HG03280 (cell line): ENCODE results near the gene TMEM82.
"Not testable (repeated sequence)": the region's sequence is repeated elsewhere in the genome, so short reads cannot be mapped to it uniquely, and the experiment has no call there.

Source experiments
- ATAC-seq: cut with Tn5 transposase; IDR thresholded peaks from one replicate; pipeline ENCODE4 v1.9.1; 2021; ENCODE audit warnings: mild to moderate bottlenecking, moderate library complexity; ENCODE audit not compliant: unreplicated experiment

The TMEM82 gene

DNA sequence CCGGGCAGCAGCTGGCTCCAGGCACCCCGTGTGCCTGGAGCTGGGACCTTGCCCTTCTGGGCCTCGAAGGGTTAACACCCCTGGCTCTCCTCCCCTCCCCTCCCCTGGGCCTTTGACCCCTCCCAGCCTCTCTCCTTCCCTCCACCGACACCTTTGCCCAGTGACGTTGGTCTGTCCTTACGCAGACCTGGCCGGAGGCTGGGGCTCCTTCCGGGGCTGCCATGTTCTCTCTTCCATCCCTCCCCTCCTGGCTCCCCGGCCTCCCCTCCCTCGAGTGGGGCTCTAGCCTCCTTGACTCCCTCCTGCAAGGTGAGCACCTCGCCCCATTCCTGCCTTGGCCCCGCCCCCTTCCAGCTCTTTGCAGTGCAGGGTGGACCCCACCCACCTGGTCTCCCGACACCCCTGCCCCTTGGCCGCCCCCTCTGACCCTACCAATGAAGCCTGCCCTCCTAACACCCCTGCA is at the start of gene TMEM82:
Gene TMEM82 (plus strand): TSS at position 161 of the 463 bp plus-strand sequence. CDS start 61 bp downstream, at position 222.
- ATAC-seq: no peak

DNA sequence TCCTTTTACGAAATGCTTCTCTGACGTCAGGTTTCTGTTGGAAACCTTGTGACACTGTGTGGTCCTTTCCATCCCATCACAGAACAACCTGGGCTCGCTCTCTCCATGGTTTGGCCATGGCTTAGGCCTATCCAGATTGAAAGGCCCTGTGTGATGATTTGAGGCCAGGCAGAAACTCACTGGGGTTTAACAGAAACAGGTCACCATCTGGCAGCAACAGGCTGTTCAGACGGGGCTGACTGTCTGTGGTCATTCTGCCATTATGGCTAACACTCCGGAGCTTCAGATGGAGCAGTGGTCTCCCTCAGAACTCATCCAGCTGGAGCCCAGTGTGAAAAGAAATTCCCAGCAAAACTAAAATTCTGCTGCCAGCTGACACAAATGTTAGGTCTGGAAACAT is 48.9 kb upstream of the TMEM82 start:
- ATAC-seq: no peak

DNA sequence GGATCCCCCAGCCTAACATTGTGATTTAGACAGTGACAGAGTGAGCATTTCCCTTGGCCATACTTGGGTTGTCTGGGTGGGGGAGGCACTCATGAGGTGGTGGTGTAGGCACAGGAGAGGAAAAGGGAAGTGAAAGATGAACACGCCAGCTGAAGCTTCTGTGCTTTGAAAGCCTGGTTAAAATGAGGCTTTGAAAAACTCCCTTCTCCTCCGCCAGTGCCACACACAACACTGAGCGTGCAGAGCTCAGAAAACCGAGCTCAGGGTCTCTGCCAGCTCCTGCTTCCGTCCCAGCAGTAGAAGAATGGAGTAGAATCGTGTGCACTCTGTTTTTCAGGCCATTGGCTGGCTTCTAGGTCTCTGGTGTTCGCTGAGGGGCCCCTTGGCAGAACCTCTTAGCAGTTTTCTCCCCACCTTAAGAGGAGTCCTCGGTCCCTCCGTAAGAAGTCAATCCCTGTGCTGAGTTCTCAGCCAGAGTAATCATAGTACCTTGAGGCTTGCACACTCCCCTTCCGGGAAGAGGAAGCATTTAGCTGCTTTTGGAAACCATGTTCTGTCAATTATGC is 45.3 kb upstream of the TMEM82 start:
- ATAC-seq: peak; percentile 94

DNA sequence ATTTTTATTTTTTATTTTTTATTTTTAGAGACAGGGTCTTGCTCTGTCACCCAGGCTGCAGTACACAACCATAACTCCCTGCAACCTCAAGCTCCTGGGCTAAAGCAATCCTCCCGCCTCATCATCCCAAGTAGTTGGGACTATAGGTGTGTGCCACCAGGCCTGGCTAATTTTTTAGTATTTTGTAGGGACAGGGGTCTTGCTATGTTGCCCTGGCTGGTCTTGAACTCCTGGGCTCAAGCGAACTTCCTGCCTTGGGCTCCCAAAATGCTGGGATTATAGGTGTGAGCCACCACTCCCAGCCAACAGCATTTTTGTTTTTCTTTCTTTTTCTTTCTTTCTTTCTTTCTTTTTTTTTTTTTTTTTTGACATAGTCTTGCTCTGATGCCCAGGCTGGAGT is 44.1 kb upstream of the TMEM82 start:
- ATAC-seq: no peak

DNA sequence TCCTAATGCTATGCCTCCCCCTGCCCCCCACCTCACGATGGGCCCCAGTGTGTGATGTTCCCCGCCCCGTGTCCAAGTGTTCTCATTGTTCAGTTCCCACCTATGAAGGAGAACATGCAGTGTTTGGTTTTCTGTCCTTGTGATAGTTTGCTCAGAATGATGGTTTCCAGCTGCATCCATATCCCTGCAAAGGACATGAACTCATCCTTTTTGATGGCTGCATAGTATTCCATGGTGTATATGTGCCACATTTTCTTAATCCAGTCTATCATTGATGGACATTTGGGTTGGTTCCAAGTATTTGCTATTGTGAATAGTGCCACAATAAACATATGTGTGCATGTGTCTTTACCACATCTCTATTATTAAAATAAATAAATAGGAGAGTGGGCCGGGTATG is 43.0 kb upstream of the TMEM82 start:
- ATAC-seq: not testable (repeated sequence)

DNA sequence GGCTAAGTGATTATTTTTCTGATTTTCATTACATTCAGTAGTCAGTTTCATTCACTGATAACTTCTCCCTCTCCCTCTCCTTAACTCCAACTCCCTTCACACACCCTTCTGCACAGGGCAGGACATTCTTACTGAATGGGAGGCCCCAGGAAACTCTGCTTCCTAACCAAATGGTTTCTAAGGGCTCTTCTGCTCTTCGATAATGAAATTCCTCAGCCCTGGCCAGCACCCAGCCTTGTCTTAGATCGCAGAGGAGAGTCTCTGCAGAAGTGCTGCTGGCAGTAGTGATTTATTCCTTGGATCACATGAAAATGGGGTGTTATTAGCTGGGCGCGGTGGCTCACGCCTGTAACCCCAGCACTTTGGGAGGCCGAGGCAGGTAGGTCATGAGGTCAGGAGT is 41.8 kb upstream of the TMEM82 start:
- no peak for ATAC-seq

DNA sequence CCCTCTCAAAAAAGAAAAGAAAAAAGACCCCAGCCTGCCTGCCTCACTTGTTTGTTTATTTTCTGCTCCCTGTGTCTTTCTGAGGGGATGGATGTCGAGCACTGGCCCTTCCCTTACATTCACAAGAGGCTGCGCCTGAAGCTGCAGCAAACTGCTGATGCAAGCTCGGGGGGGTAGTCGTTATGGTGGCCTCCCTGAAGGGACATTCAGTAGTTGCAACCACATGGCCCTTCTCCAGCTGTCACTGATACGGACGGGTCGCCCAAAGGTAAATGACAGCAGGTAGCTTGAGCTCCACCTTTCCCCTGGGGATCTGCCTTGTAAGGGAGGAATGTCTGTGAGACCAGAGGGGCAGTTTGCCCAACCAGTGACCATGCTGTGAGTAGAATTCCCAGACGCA is 40.5 kb upstream of the TMEM82 start:
- no peak for ATAC-seq

DNA sequence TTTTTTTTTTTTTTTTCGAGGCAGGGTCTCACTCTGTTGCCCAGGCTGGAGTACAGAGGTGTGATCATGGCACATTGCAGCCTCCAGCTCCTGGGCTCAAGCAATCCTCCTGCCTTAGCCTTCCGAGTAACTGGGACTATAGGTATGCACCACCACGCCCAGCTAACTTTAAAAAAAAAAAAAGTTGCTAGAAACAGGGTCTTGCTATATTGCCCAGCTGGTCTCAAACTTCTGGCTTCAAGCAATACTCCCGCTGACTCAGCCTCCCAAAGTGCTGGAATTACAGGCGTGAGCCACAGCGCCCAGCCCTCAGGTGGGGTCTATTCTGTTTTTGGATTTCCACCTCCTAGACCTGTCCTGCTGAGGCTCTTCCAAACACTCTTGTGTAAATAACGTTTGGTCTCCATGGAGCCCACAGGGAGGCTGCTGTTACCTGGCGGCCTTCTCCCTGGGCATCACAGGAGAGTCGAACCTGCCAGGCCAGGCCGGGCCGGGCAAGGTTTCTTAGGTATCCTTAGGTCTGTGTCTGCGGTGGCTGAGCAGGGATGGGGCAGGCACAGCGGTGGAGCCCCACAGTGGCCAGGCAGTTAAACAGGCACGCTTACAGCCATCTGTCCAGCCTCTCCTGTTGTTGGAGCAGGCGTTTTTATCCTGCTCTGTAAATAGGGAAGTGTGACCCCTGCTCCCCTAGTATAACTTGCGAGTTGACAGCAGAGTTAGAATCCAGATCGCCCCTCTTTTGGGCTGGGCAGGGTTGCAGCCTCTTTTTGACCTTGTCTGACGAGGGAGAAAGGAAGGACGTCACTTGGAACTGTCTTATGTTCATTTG is 39.4 kb upstream of the TMEM82 start:
- ATAC-seq: no peak

DNA sequence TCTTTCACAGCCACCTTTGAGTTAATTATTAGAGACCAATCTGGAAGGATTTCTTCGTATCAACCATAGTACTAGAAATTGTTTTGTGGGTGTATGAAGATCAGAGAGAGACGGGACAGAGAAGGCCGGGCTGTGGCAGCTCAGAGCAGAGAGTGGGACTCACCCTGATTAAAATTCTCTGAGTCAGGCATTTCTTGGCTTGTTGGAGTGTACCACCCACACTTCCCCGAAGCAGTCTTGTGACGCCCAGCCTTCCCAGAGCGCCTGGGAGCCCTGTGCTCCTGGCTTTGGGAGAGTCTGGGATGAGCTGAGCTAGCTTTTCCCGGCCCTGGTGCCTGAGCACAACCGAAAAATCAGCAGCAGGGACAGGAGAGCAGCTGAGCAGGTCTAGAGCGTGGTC is 38.7 kb upstream of the TMEM82 start:
- no peak for ATAC-seq

DNA sequence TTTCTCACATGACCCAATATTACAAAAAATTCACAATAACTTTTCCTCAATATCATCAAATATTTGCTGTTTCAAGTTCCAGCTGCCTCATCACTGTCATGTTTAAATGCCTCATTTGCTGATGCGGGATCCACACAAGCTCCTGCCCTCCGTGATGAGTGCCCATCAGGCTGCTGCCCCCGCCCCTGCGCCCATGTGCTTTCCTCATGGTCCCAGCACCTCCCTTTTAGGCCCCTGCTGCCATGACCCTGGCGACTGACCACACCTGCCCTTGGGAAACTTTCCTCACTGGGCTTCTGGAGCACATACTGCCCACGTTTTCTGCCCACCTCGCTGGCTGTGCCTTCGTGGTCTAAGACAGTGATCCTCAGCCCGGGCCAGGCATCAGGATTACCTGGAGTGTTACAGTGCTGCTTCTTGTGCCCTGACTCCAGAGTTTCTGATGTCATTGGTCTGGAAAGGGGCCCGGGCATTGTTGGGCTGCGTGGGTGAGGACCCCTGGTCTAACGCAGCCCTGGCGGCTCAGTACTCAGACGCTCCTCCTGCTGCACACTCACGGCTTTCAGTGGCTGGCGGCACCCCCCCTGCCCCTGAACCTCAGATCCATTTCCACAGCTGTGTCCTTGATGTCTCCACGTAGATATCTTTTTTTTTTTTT is 37.6 kb upstream of the TMEM82 start:
- no peak for ATAC-seq

DNA sequence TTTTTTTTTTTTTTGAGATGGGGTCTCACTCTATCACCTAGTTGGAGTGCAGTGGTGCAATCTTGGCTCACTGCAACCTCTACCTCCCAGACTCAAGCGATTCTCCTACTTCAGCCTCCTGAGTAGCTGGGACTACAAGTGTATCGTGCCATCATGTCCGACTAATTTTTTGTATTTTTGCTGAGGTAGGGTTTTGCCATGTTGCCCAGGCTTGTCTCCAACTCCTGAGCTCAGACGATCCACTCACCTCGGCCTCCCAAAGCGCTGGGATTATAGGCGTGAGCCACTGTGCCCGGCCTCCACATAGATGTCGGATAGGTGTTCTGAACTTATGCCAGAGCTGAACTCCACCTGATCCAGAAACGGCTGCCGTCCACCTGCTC is 37.1 kb upstream of the TMEM82 start:
- ATAC-seq: no peak

DNA sequence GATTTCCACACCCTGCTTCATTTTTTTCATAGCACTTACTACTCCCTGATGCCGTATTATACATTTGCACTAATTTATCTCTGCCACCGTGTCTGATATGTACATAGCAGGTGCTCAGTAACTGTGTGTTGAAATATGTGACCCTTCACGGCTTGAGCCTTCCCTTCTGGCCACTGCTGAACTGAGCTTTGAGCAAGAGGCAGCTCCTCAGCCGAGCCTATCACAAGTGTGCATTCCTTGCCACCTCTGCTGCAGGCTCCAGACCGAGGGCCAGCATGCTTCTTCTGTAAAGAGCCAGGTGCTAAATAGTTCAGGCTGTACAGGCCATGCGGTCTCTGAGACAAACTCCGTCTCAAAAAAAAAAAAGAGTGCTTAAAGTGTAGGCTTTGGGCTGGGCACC is 35.5 kb upstream of the TMEM82 start:
- no peak for ATAC-seq

DNA sequence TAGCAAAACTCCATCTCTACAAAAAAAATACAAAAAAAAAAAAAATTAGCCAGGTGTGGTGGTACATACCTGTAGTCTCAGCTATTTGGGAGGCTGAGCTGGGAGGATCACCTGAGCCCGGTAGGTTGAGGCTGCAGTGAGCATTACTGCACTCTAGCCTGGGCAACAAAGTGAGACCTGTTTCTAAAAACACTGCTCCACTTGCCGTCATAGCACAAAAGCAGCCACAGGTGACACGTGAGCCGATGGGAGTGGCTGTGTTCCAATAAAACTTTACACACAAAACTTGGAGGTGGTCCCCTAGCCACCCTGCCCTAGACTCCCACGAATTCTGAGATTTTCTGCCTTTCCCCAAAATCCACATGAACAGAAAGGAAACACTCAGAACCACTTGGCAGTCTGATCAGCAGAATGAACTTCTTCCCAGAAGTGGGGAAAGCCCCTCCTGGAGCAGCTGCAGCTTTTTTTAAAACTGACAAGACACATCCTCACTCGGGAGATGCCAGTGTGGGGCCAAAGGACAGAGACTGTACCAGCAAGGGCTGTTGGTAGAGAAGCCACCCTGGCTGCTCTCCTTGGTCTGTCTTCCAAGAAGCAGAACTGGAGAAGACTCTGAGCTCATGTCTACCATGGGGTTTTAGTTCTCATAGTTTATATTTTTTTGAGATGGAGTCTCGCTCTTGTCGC is 34.9 kb upstream of the TMEM82 start:
- no peak for ATAC-seq

DNA sequence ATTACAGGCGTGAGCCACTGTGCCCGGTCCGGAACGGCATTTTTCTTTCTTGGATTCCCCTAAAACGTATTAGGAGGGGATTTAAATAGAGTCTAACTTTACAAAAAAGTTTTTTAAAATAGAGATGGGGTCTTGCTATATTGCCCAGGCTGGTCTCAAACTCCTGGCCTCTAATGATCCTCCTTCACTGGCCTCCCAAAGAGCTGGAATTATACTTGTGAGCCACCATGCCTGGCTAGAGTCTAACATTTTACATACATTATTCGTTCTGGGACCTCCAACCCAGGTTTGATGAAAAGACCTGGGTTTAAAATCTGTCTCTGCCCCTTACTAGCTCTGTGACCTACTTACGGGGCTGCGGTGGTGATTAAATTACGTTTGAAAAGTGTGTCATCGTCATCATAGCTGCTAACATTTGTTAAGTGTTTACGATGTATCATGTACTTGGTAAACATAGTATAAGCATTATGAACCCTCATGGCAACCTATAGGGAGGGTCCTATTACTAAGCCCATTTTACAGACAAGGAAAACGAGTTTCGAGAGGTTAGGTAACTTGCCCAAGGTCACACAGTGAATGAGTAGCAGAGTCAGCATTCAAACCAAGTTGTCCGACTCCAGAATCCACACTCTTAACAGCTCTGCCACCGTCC is 33.7 kb upstream of the TMEM82 start:
- ATAC-seq: no peak

DNA sequence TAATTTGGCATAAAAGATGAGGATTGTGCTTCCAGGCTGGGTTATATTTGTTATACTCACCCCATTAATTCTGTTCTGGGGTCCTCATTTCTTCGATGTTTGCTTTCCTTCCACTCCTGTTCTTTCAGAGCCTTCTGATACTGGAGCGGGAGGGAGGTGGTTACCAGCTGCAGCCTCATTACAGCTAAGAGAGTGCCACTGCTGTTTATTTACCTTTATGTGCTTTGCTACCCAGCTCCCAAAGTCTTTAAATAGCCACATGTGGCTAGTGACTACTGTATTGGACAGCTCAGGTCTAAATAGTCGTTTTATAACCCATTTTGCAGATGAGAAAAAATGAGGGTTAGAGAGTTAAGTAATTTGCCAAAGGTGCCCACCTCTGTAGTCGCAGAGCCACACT is 33.1 kb upstream of the TMEM82 start:
- ATAC-seq: no peak

DNA sequence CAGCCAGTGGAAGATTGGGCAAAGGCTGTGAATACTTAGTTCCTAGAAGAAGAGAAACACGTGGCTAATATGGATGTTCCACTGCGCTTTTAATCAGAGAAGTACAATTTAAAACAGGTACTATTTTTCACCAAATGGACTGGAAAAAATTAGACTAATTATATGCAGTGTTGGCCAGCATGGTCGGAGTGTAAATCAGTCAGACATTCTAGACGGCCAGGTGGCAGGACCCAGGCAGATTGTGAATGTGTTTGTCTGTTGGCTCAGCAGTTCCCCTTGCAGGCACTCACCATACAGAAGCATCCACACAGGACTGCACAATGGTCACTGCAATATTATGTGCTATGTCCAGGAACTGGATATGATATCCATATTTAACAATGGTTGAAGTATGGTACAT is 30.1 kb upstream of the TMEM82 start:
- ATAC-seq: no peak

DNA sequence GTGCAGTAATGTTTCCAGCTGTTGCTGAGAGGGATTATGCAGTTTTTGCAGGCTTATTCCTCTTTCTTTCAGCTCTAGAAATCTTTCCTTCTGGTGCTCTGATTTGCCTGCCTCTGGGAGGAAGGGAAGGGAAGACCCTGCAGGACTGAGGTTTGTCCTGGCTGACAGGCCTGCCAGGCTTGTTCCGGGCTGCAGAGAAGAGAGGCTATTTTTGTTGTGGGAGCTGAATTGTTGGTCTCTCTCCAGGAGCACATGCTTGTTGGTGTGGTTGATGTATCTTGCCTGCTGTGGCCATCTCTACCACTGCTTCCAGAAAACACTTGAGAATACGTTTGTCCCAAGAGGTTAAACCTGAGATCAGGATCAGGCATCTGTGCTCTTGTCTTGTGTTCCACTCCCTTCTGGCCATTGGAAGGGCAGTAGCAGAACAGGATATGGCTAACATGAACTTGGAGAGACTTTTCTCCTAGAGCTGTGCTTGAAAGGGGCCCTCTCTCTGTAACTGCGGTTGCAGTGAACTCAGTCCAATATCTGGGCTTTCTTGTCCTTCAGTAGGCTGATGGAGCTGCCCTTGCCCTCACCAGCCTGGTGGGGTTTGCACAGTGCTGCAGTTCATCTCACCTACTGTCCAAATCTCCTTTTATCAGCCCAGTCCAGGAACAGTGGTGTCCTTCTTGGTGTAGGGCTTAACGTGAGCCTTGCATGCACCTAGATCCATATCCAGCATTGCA is 27.7 kb upstream of the TMEM82 start:
- no peak for ATAC-seq

DNA sequence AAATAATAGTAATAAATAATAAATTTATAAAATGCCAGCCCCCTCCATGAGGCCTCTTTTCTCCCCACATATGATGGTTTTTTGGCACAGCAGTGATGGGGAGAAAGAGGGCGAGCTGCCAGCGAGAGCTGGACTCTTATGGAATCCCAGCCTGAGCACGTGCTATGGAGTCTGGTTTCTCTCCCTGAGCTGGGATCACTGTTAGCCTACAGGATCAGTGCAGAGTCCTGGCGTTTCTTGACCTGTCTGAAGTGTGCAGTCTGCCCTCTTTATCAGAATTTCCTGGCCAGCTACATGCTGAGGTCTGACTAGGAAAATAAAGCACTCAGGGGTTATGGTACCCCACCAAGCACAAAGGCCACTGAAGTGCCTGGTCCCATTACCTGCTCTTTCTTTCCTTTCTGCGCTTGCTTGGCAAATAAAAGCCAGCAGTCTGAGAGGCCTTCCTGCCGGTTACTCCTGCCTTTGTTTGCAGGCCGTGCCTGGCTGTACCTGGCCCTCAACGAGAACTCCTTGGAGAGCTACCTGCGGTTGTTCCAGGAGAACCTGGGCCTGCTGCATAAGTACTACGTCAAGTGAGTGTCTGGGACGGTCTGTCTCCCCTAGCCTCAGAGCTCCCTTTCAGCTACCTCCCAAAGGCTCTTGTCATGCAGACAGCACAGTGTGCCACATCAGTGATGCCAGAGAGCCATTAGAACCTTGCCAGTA is 24.7 kb upstream of the TMEM82 start:
- ATAC-seq: no peak

DNA sequence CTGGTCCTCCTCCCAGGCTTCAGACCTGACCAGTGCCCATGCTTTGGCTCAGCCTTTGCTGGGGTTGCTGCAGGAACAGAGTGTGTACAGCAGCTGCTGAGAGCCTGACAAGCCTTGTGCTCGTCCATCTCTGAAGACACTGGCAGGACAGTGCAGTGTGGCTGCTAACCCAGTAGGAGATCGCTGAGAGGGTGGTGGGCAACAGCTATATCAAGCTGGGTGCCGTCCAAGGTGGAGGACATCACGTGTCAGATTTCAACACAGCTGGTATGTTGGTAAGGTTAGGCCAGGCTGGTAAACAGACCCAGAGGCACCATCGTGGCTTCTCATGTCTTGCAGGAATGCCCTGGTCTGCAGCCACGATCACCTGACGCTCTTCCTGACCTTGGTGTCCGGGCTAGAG is 24.1 kb upstream of the TMEM82 start:
- ATAC-seq: no peak
